Spleen (tissue), 11 donors: ENCODE data around the gene POMT1. TPM values are rescaled to one million over a fixed set of nuclear protein-coding genes. Genes with fewer than 3 reads are reported as not detected.

Source experiments
- DNase-seq: peaks from one replicate; pipeline ENCODE4 v3.0.0-alpha.2; 2020
- H3K27ac ChIP-seq, 8 donors: fragments of 200-600 bp; sonication (generic) in 7 of 8; 1 replicate in 4 of 8; 2 replicates in 4 of 8; pipeline versions ENCODE4 v1.5.0 to v1.8.0; 2016 to 2021; ENCODE audit warnings: inconsistent platforms in 4 of 8, mild to moderate bottlenecking in 4 of 8, moderate library complexity in 1 of 8
- H3K27me3 ChIP-seq, 7 donors: fragments of 200-600 bp; sonication (generic) in 6 of 7; replicated peaks in 1 of 7; 1 replicate in 4 of 7; 2 replicates in 3 of 7; pipeline versions ENCODE4 v1.5.0 to v1.8.0; 2016 to 2021; ENCODE audit warnings: inconsistent platforms in 3 of 7, mild to moderate bottlenecking in 1 of 7
- H3K36me3 ChIP-seq, 6 donors: fragments of 200-600 bp; sonication (generic) in 5 of 6; 1 replicate in 4 of 6; 2 replicates in 2 of 6; pipeline versions ENCODE4 v1.5.0 to v1.8.0; 2016 to 2021; ENCODE audit warnings: inconsistent platforms in 2 of 6
- H3K4me1 ChIP-seq, 6 donors: fragments of 200-600 bp; sonication (generic) in 5 of 6; 1 replicate in 3 of 6; 2 replicates in 3 of 6; pipeline versions ENCODE4 v1.5.0 to v1.8.0; 2016 to 2021; ENCODE audit warnings: inconsistent platforms in 3 of 6
- H3K4me3 ChIP-seq, 8 donors: fragments of 200-600 bp; sonication (generic) in 7 of 8; 1 replicate in 4 of 8; 2 replicates in 4 of 8; pipeline versions ENCODE4 v1.5.0 to v1.8.0; 2016 to 2021; ENCODE audit warnings: inconsistent platforms in 4 of 8, mild to moderate bottlenecking in 4 of 8, moderate library complexity in 2 of 8
- H3K9me3 ChIP-seq, 8 donors: fragments of 200-600 bp; sonication (generic) in 7 of 8; 1 replicate in 4 of 8; 2 replicates in 4 of 8; pipeline versions ENCODE4 v1.5.0 to v1.8.0; 2016 to 2021; ENCODE audit warnings: inconsistent platforms in 4 of 8
- CTCF ChIP-seq, 11 experiments: fragments of 200-600 bp in 7 of 11; fragments of 450-650 bp in 4 of 11; sonication (generic) in 4 of 11; IDR thresholded peaks in 8 of 11; conservative IDR thresholded peaks in 3 of 11; 1 replicate in 7 of 11; 2 replicates in 4 of 11; pipeline versions ENCODE4 v1.4.0 to v1.8.0; 2016 to 2021; ENCODE audit warnings: antibody characterized with exemption in 11 of 11, inconsistent platforms in 4 of 11, mild to moderate bottlenecking in 1 of 11
- POLR2A ChIP-seq, 3 donors: fragments of 450-650 bp; IDR thresholded peaks; one replicate each; pipeline ENCODE4 v1.5.1; 2017; ENCODE audit warnings: antibody characterized with exemption in 3 of 3, mild to moderate bottlenecking in 1 of 3
- POLR2AphosphoS5 ChIP-seq, 3 donors: sonication (generic); formaldehyde crosslinking; IDR thresholded peaks; one replicate each; pipeline ENCODE4 v1.5.1; 2017; ENCODE audit warnings: antibody characterized with exemption in 3 of 3
- WGBS, 5 donors: extraction: QIAGEN DNeasy Blood & Tissue Kit in 3 of 5; methylation state at CpG; one replicate each; pipeline versions ENCODE4 v1.1.5 to v1.1.7; 2013 to 2018; 5-methylcytosine and 5-hydroxymethylcytosine counted together
- intact Hi-C: fragments of 100-400 bp; cut with DNase I; formaldehyde crosslinking; loops from one replicate; pipeline ENCODE4 v1.15.0; 2023; ENCODE audit warnings: low total_unique reads
- polyA plus RNA-seq, 3 donors: library from polyadenylated mRNA; stranded (reverse); fragments of 200-250 nt; gene quantifications; one replicate each; pipeline ENCODE4 v1.2.1, GENCODE V29; 2013
- total RNA-seq, 7 donors: library from RNA; depleted of rRNA in 3 of 7; stranded (reverse); fragments of >200 nt in 3 of 7; fragmentation: NEBNext Ultra II Directional in 4 of 7; extraction: Animal tissue kit (Norgen Biotek cat#: 25700) in 4 of 7; gene quantifications; one replicate each; pipeline versions ENCODE4 v1.1.0 to v1.2.1, GENCODE V29; 2016 to 2021
- donor health status: healthy with polysubstance abuse.
- donor health status: DM: no; HTN: no; CAD: no; lungs with moderate emphysema.
- donor health status: DM: no; HTN: no; CAD: no.
- donor health status: Bipolar disorder and iron deficiency.
- donor health status: healthy.
- donor health status: DM: no; HTN: no; CAD: no.
- donor health status: DM: yes; HTN: yes; CAD: no.

POMT1 gene
- total and polyA plus RNA-seq, 10 donors = 20.4 to 66.5 (median 32.3) TPM

- Histone ChIP-seq H3K4me3 (peak overlapping the region in 1 of 8 donors; percentile 27), H3K27me3 (peaks cover 0 to 56% (median 29%) of the 10 kb centered on the region in 7 donors), H3K9me3 (peaks cover 0 to 5% (median 0%) of the 10 kb centered on the region in 8 donors), H3K4me1 (peaks cover 0 to 5% (median 0%) of the 10 kb centered on the region in 6 donors), H3K27ac (no peak overlapping the region), H3K36me3 (no peaks in the 10 kb centered on the region)
- WGBS, 5 donors = 24 to 42% (median 32%) methylated on average over 19 to 60 of the region's 60 CpGs
- intact Hi-C loops = no loop called here
- TF ChIP-seq POLR2A (IDR thresholded peaks at IDR 0.05) (no peak), POLR2AphosphoS5 (IDR thresholded peaks at IDR 0.05) (no peak), CTCF (IDR thresholded peaks at IDR 0.05 in 8 of 11, conservative IDR thresholded peaks at IDR 0.05 in 3 of 11) (no peak)
- no peak for DNase-seq
Measured at GRCh38 chr9:131554087-131554842, 51.5 kb downstream of the POMT1 start.

GRCh38 chr9:131554843-131555351 is 52.2 kb downstream of the POMT1 start:
- 23 to 53% (median 30%) methylated on average over 17 to 54 of the region's 54 CpGs for whole genome bisulfite sequencing, 5 donors
- no peak for DNase-seq
- peaks cover 0 to 5% (median 0%) of the 10 kb centered on the region in 8 donors for H3K9me3 ChIP-seq
- peaks cover 0 to 49% (median 29%) of the 10 kb centered on the region in 7 donors for H3K27me3 ChIP-seq
- intact Hi-C loops = no loop called here
- H3K4me1 ChIP-seq = peaks cover 0 to 5% (median 0%) of the 10 kb centered on the region in 6 donors
- H3K4me3 ChIP-seq = peak overlapping the region in 1 of 8 donors; percentile 27
- H3K27ac ChIP-seq = no peak overlapping the region
- TF ChIP-seq POLR2AphosphoS5 (IDR thresholded peaks at IDR 0.05) (no peak), POLR2A (IDR thresholded peaks at IDR 0.05) (no peak), CTCF (IDR thresholded peaks at IDR 0.05 in 8 of 11, conservative IDR thresholded peaks at IDR 0.05 in 3 of 11) (no peak)
- no peaks in the 10 kb centered on the region for H3K36me3 ChIP-seq

GRCh38 chr9:131555841-131556673 is 53.3 kb downstream of the POMT1 start:
- Histone ChIP-seq H3K4me3 (no peak overlapping the region), H3K9me3 (peaks cover 0 to 11% (median 3%) of the 10 kb centered on the region in 8 donors), H3K27me3 (peaks cover 0 to 49% (median 29%) of the 10 kb centered on the region in 7 donors), H3K27ac (no peak overlapping the region), H3K4me1 (peaks cover 0 to 5% (median 0%) of the 10 kb centered on the region in 6 donors), H3K36me3 (no peaks in the 10 kb centered on the region)
- no peak for TF ChIP-seq POLR2A (IDR thresholded peaks at IDR 0.05)
- peak in 2 of 3 donors; percentile 10 to 48 for TF ChIP-seq POLR2AphosphoS5 (IDR thresholded peaks at IDR 0.05)
- WGBS, 5 donors = 85 to 91% (median 89%) methylated on average over 10 to 15 of the region's 15 CpGs
- intact Hi-C loops = no loop called here
- no peak for DNase-seq

- Histone ChIP-seq H3K9me3 (peaks cover 0 to 22% (median 14%) of the 10 kb centered on the region in 8 donors), H3K4me1 (peaks cover 0 to 5% (median 0%) of the 10 kb centered on the region in 6 donors), H3K27ac (no peak overlapping the region), H3K4me3 (no peak overlapping the region), H3K27me3 (peaks cover 0 to 43% (median 29%) of the 10 kb centered on the region in 7 donors), H3K36me3 (no peaks in the 10 kb centered on the region)
- intact Hi-C loops = no loop called here
- 86 to 95% (median 93%) methylated on average over 12 to 25 of the region's 25 CpGs for WGBS, 5 donors
- no peak for DNase-seq
- peak in 1 of 3 donors; percentile 66 for TF ChIP-seq POLR2AphosphoS5 (IDR thresholded peaks at IDR 0.05)
- TF ChIP-seq POLR2A (IDR thresholded peaks at IDR 0.05) = no peak
- TF ChIP-seq CTCF (IDR thresholded peaks at IDR 0.05 in 8 of 11, conservative IDR thresholded peaks at IDR 0.05 in 3 of 11) = no peak
Measured at GRCh38 chr9:131557855-131558548, 55.3 kb downstream of the POMT1 start.
